Kidney epithelial cell (primary cell): ENCODE measurements around the gene RGSL1. TPM values are rescaled to one million over a fixed set of nuclear protein-coding genes. Genes with fewer than 3 reads are reported as not detected.

Source experiments
- DNase-seq: peaks from one replicate; pipeline ENCODE4 v3.0.0-alpha.2; 2010; ENCODE audit warnings: low read depth
- H3K27me3 ChIP-seq: 2 replicates; pipeline ENCODE4 v1.6.0; 2011; ENCODE audit warnings: low read length; ENCODE audit not compliant: control insufficient read depth, insufficient read depth
- H3K36me3 ChIP-seq: 2 replicates; pipeline ENCODE4 v1.5.1; 2011; ENCODE audit warnings: low read length; ENCODE audit not compliant: control insufficient read depth, insufficient read depth
- H3K4me3 ChIP-seq: 2 replicates; pipeline ENCODE4 v1.5.1; 2011; ENCODE audit warnings: low read depth, mild to moderate bottlenecking, control low read depth, low read length
- CTCF ChIP-seq: IDR thresholded peaks from 2 replicates; pipeline ENCODE4 v1.5.1; 2011; ENCODE audit warnings: mild to moderate bottlenecking, moderate library complexity, low read length, control low read depth, inconsistent platforms; ENCODE audit not compliant: insufficient read depth, poor library complexity, severe bottlenecking
- total RNA-seq: library from RNA; depleted of rRNA; stranded (reverse); fragments of >200 nt; gene quantifications from 2 replicates; pipeline ENCODE4 v1.2.3, GENCODE V29; 2015

Gene RGSL1
- total RNA-seq, 1 donor from 2014 or later: not detected

GRCh38 chr1:182596934-182597333 is 147.0 kb downstream of the RGSL1 start:
- no peaks in the 10 kb centered on the region for H3K36me3 ChIP-seq
- DNase-seq: no peak
- no peak for TF ChIP-seq CTCF
- no peaks in the 10 kb centered on the region for H3K27me3 ChIP-seq
- no peak overlapping the region for H3K4me3 ChIP-seq

- Histone ChIP-seq H3K36me3 (no peaks in the 10 kb centered on the region), H3K4me3 (no peak overlapping the region), H3K27me3 (no peaks in the 10 kb centered on the region)
- no peak for DNase-seq
- TF ChIP-seq CTCF: no peak
These were observed 148.3 kb downstream of the RGSL1 start for GRCh38 chr1:182598296-182598695.

- Histone ChIP-seq H3K36me3 (no peaks in the 10 kb centered on the region), H3K4me3 (no peak overlapping the region), H3K27me3 (no peaks in the 10 kb centered on the region)
- TF ChIP-seq CTCF: peak; percentile 39
- no peak for DNase-seq
These were observed 149.4 kb downstream of the RGSL1 start for GRCh38 chr1:182599339-182599738.

- Histone ChIP-seq H3K4me3 (no peak overlapping the region), H3K36me3 (no peaks in the 10 kb centered on the region), H3K27me3 (no peaks in the 10 kb centered on the region)
- DNase-seq: no peak
- TF ChIP-seq CTCF: no peak
These were observed 150.2 kb downstream of the RGSL1 start for GRCh38 chr1:182600036-182600713.

- Histone ChIP-seq H3K4me3 (no peak overlapping the region), H3K27me3 (no peaks in the 10 kb centered on the region), H3K36me3 (no peaks in the 10 kb centered on the region)
- no peak for TF ChIP-seq CTCF
- DNase-seq: no peak
These were observed 150.9 kb downstream of the RGSL1 start for GRCh38 chr1:182600745-182601415.
